Ishikawa (cell line): ENCODE results near the gene TEAD1.

Experiments used
- EGR1 ChIP-seq: IDR thresholded peaks from 2 replicates; pipeline ENCODE4 v1.6.1; 2012
- EP300 ChIP-seq: IDR thresholded peaks from 2 replicates; pipeline ENCODE4 v1.6.1; 2012; ENCODE audit warnings: borderline replicate concordance
- RAD21 ChIP-seq: IDR thresholded peaks from 2 replicates; pipeline ENCODE4 v1.6.1; 2012; ENCODE audit warnings: low read depth
- REST ChIP-seq: IDR thresholded peaks from 2 replicates; pipeline ENCODE4 v1.6.1; 2012; ENCODE audit warnings: low read depth, mild to moderate bottlenecking
- TAF1 ChIP-seq: IDR thresholded peaks from 2 replicates; pipeline ENCODE4 v1.6.1; 2012; ENCODE audit warnings: low read depth, mild to moderate bottlenecking
- YY1 ChIP-seq: IDR thresholded peaks from 2 replicates; pipeline ENCODE4 v1.6.1; 2012; ENCODE audit warnings: low read depth
- TF ChIP-seq, protein P1 (sequence below): IDR thresholded peaks from 2 replicates; pipeline ENCODE4 v1.6.1; 2012

DNA sequence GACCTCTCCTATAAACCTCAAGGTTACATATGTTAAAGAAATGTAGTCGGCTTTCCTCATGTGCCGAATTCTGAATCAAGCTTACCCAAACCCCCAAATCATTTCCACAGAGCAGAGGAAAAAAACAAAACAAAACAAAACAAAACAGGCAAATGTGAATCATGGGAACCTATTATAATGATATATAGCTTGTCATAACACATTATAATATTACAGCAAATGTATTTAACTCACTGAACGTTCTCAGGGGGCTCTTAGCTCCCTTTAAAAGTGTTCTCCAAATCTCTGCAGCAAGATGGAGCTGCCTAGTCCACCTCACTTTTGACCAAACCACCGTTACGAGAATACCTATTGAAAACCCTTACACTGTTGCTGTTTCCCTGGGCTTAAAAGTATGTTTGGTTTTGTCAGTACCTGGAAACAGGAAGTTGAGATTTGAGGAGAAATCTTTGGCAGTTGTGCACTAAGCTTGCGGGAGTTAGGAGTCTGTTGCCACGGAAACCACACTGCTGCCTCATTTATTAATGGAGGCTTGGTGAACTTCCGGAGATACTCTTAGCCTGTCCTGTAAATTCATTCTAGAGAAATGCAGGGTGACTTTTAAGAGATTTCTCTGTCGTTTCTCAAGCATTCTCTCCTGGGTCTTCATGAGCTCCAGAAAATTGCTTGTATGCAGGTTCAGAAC, 167.9 kb downstream of the TEAD1 start:
- TF ChIP-seq EGR1 (no peak), EP300 (no peak), REST (no peak), RAD21 (no peak), TAF1 (no peak), YY1 (no peak)
- TF ChIP-seq, protein P1, sequence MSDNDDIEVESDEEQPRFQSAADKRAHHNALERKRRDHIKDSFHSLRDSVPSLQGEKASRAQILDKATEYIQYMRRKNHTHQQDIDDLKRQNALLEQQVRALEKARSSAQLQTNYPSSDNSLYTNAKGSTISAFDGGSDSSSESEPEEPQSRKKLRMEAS = no peak
